Dendritic cell treated with granulocyte-macrophage colony-stimulating factor and Interleukin-4, amounts not matched to agents 40 ng/mL and 50 ng/mL, for 4 days (primary cell): ENCODE data around the gene FLAD1.

ENCODE experiments used
- H3K27ac Mint-ChIP-seq: one replicate; pipeline ENCODE4 v1.8.0; 2022; ENCODE audit warnings: mild to moderate bottlenecking, mixed read lengths
- H3K27me3 Mint-ChIP-seq: one replicate; pipeline ENCODE4 v1.8.0; 2022; ENCODE audit warnings: mild to moderate bottlenecking, mixed read lengths
- H3K36me3 Mint-ChIP-seq: one replicate; pipeline ENCODE4 v1.8.0; 2022; ENCODE audit warnings: low read depth, mixed read lengths
- H3K4me1 Mint-ChIP-seq: one replicate; pipeline ENCODE4 v1.8.0; 2022; ENCODE audit warnings: low read depth, mixed read lengths
- H3K4me3 Mint-ChIP-seq: one replicate; pipeline ENCODE4 v1.8.0; 2022; ENCODE audit warnings: mild to moderate bottlenecking, moderate library complexity, mixed read lengths
- H3K9me3 Mint-ChIP-seq: one replicate; pipeline ENCODE4 v1.8.0; 2022; ENCODE audit warnings: mixed read lengths
- intact Hi-C: fragments of 100-400 bp; cut with micrococcal nuclease; formaldehyde crosslinking; loops from one replicate; pipeline ENCODE4 v1.15.0; 2022

FLAD1 gene

GRCh38 chr1:155003766-155004351 is 20.7 kb downstream of the FLAD1 start:
- H3K9me3 Mint-ChIP-seq, result no peaks in the 10 kb centered on the region
- peaks cover 65% of the 10 kb centered on the region for H3K4me1 Mint-ChIP-seq
- peaks cover 62% of the 10 kb centered on the region for H3K36me3 Mint-ChIP-seq
- H3K4me3 Mint-ChIP-seq, result peak overlapping the region; percentile 96
- H3K27ac Mint-ChIP-seq, result peak overlapping the region; percentile 100
- intact Hi-C loops, result no loop called here
- no peaks in the 10 kb centered on the region for H3K27me3 Mint-ChIP-seq

GRCh38 chr1:155004352-155005075 is 21.4 kb downstream of the FLAD1 start:
- intact Hi-C loops, result loop anchor here (5.0 kb wide), 1 partner anchor 32 kb away; the partner anchor contains the start of genes CKS1B and SHC1
- H3K36me3 Mint-ChIP-seq, result peaks cover 68% of the 10 kb centered on the region
- H3K27ac Mint-ChIP-seq, result peak overlapping the region; percentile 100
- peaks cover 66% of the 10 kb centered on the region for H3K4me1 Mint-ChIP-seq
- peak overlapping the region; percentile 96 for H3K4me3 Mint-ChIP-seq
- no peaks in the 10 kb centered on the region for H3K9me3 Mint-ChIP-seq
- no peaks in the 10 kb centered on the region for H3K27me3 Mint-ChIP-seq

GRCh38 chr1:155005076-155006011 is 22.2 kb downstream of the FLAD1 start:
- Mint-ChIP-seq H3K27me3 (no peaks in the 10 kb centered on the region), H3K4me1 (peaks cover 66% of the 10 kb centered on the region), H3K4me3 (peak overlapping the region; percentile 96), H3K36me3 (peaks cover 73% of the 10 kb centered on the region), H3K27ac (peak overlapping the region; percentile 100), H3K9me3 (no peaks in the 10 kb centered on the region)
- intact Hi-C loops, result loop anchor here (5.0 kb wide), 1 partner anchor 33 kb away; the partner anchor contains the start of genes CKS1B and SHC1

GRCh38 chr1:155006601-155007101 is 23.5 kb downstream of the FLAD1 start:
- no peaks in the 10 kb centered on the region for H3K9me3 Mint-ChIP-seq
- peaks cover 78% of the 10 kb centered on the region for H3K4me1 Mint-ChIP-seq
- peak overlapping the region; percentile 61 for H3K4me3 Mint-ChIP-seq
- intact Hi-C loops, result loop anchor here (5.0 kb wide), 1 partner anchor 34 kb away; the partner anchor contains the start of genes CKS1B and SHC1
- H3K36me3 Mint-ChIP-seq, result peaks cover 78% of the 10 kb centered on the region
- peak overlapping the region; percentile 100 for H3K27ac Mint-ChIP-seq
- no peaks in the 10 kb centered on the region for H3K27me3 Mint-ChIP-seq

- H3K27me3 Mint-ChIP-seq, result no peaks in the 10 kb centered on the region
- intact Hi-C loops, result loop anchor here (5.0 kb wide), 1 partner anchor 35 kb away; the partner anchor contains the start of genes CKS1B and SHC1
- peak overlapping the region; percentile 92 for H3K4me3 Mint-ChIP-seq
- H3K27ac Mint-ChIP-seq, result peak overlapping the region; percentile 100
- H3K4me1 Mint-ChIP-seq, result peaks cover 85% of the 10 kb centered on the region
- H3K36me3 Mint-ChIP-seq, result peaks cover 76% of the 10 kb centered on the region
- no peaks in the 10 kb centered on the region for H3K9me3 Mint-ChIP-seq
Measured at GRCh38 chr1:155007251-155007828, 24.2 kb downstream of the FLAD1 start.

- intact Hi-C loops, result loop anchor here (5.0 kb wide), 1 partner anchor 36 kb away; the partner anchor contains the start of genes CKS1B and SHC1
Measured at GRCh38 chr1:155008015-155008941, 25.1 kb downstream of the FLAD1 start.

GRCh38 chr1:155009221-155009711 is 26.1 kb downstream of the FLAD1 start:
- intact Hi-C loops, result loop anchor here (5.0 kb wide), 1 partner anchor 37 kb away; the partner anchor contains the start of genes CKS1B and SHC1
- peak overlapping the region; percentile 92 for H3K4me3 Mint-ChIP-seq
- no peaks in the 10 kb centered on the region for H3K27me3 Mint-ChIP-seq
- H3K27ac Mint-ChIP-seq, result peak overlapping the region; percentile 100
- no peaks in the 10 kb centered on the region for H3K9me3 Mint-ChIP-seq
- peaks cover 96% of the 10 kb centered on the region for H3K4me1 Mint-ChIP-seq
- H3K36me3 Mint-ChIP-seq, result peaks cover 77% of the 10 kb centered on the region

More at GRCh38 chr1:155008015-155008941, 25.1 kb downstream of the FLAD1 start:
- no peaks in the 10 kb centered on the region for H3K9me3 Mint-ChIP-seq
- no peaks in the 10 kb centered on the region for H3K27me3 Mint-ChIP-seq
- H3K27ac Mint-ChIP-seq, result peak overlapping the region; percentile 100
- H3K36me3 Mint-ChIP-seq, result peaks cover 77% of the 10 kb centered on the region
- H3K4me3 Mint-ChIP-seq, result peak overlapping the region; percentile 92
- H3K4me1 Mint-ChIP-seq, result peaks cover 94% of the 10 kb centered on the region

- Mint-ChIP-seq H3K4me1 (peaks cover 92% of the 10 kb centered on the region), H3K36me3 (peaks cover 79% of the 10 kb centered on the region), H3K9me3 (no peaks in the 10 kb centered on the region), H3K4me3 (peak overlapping the region; percentile 92), H3K27me3 (no peaks in the 10 kb centered on the region), H3K27ac (peak overlapping the region; percentile 100)
- intact Hi-C loops, result loop anchor here (5.0 kb wide), 1 partner anchor 37 kb away; the partner anchor contains the start of genes CKS1B and SHC1
Measured at GRCh38 chr1:155009742-155010141, 26.6 kb downstream of the FLAD1 start.

GRCh38 chr1:155010211-155010918 is 27.2 kb downstream of the FLAD1 start:
- no peaks in the 10 kb centered on the region for H3K27me3 Mint-ChIP-seq
- peak overlapping the region; percentile 100 for H3K27ac Mint-ChIP-seq
- intact Hi-C loops, result no loop called here
- H3K36me3 Mint-ChIP-seq, result peaks cover 85% of the 10 kb centered on the region
- no peaks in the 10 kb centered on the region for H3K9me3 Mint-ChIP-seq
- peak overlapping the region; percentile 92 for H3K4me3 Mint-ChIP-seq
- H3K4me1 Mint-ChIP-seq, result peaks cover 90% of the 10 kb centered on the region

GRCh38 chr1:155011004-155011416 is 27.9 kb downstream of the FLAD1 start:
- peak overlapping the region; percentile 100 for H3K27ac Mint-ChIP-seq
- H3K9me3 Mint-ChIP-seq, result no peaks in the 10 kb centered on the region
- peaks cover 89% of the 10 kb centered on the region for H3K36me3 Mint-ChIP-seq
- no peaks in the 10 kb centered on the region for H3K27me3 Mint-ChIP-seq
- peaks cover 90% of the 10 kb centered on the region for H3K4me1 Mint-ChIP-seq
- intact Hi-C loops, result no loop called here
- H3K4me3 Mint-ChIP-seq, result peak overlapping the region; percentile 92

GRCh38 chr1:155011437-155012025 is 28.4 kb downstream of the FLAD1 start:
- peak overlapping the region; percentile 92 for H3K4me3 Mint-ChIP-seq
- H3K27ac Mint-ChIP-seq, result peak overlapping the region; percentile 100
- H3K4me1 Mint-ChIP-seq, result peaks cover 90% of the 10 kb centered on the region
- intact Hi-C loops, result no loop called here
- H3K9me3 Mint-ChIP-seq, result no peaks in the 10 kb centered on the region
- peaks cover 89% of the 10 kb centered on the region for H3K36me3 Mint-ChIP-seq
- no peaks in the 10 kb centered on the region for H3K27me3 Mint-ChIP-seq
